Kidney tubule cell (primary cell): ENCODE results near the gene KIAA2012.

ENCODE experiments used
- DNase-seq: peaks from one replicate; pipeline ENCODE4 v3.0.0-alpha.2; 2018; ENCODE audit warnings: low spot score

Gene KIAA2012

DNA sequence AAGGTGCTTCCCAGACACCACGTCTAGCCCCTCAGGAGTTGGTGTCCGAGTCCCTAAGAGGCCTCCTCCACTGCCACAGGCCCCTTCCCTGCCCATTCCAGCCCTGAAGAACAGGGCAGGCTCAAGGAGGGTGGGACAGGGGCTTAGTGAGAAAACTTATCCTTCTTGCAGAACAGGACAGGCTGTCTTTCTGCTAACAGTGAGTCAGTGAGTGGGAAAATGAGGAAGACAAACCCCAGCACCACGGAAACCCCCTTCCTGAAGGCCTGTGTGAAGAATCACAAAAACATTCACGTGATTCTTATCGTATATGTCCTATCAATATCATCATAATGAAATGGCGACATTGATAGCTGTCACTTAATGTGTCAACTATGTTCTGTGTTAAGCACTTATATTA lies 29.6 kb upstream of the KIAA2012 start:
- peak; percentile 19 for DNase-seq

- DNase-seq = no peak
Observed at GRCh38 chr2:202044777-202045176, 28.3 kb upstream of the KIAA2012 start.

DNA sequence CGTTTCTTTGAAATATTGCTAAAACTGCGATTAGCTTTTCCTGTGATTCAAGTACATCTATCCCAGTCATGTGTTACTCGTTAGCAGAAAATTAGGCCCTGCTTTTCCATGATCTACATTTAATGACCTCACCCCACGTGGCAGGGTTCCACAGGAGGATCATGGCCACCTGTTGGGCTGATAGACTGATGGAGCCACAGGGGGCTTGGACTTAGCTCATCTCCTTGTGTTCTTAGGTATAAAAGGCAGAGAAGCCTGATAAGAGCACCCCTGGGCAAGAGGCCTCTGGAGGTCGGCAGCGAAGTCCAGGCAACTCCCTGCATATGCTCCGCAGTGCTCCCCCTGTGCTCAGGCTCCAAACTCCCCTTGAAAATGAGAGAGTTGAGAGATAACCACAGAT lies 26.5 kb upstream of the KIAA2012 start:
- no peak for DNase-seq

- no peak for DNase-seq
Observed at GRCh38 chr2:202049092-202049728, 23.8 kb upstream of the KIAA2012 start.

DNA sequence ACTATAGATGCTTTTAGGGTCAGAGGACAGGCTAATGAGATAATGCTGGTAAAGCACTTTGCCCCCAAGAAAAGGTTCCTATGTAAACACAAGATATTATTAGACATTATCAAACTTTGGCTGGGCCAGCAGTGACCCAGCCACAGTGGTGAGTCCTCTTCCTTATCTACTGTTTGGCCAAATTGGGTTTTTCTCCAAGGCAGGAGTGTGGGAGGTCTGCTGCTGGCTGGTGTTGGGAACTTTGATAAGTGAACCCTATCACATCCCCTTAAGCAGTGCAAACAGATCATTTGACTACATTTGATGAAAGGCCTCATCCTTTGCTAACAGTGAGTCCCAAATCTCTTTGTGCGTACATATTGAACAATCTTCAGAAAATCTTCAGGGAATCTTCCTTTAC lies 23.2 kb upstream of the KIAA2012 start:
- no peak for DNase-seq

GRCh38 chr2:202050652-202051051 lies 22.4 kb upstream of the KIAA2012 start:
- DNase-seq = no peak

- DNase-seq = no peak
Observed at GRCh38 chr2:202051499-202052161, 21.4 kb upstream of the KIAA2012 start.

DNA sequence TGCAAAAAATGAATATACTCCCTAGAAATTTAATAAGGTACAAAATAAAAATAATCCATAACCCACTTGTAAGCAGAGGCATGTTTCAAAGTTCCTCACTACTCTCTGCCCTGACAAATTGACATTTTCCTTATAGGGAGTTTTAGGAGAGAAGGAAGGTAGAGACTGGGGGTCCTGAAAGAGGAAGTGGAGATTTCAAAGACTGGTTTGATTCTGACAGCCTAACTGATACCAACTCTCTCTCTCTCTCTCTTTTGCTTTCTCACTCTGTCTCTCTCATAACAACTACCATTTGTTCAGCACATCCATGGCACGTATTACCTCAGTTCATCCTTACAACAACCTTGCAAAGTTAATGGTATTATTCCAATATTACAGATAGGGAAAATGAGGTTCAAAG lies 20.8 kb upstream of the KIAA2012 start:
- no peak for DNase-seq

GRCh38 chr2:202054679-202055078 lies 18.4 kb upstream of the KIAA2012 start:
- DNase-seq = no peak

GRCh38 chr2:202056611-202057010 lies 16.4 kb upstream of the KIAA2012 start:
- peak; percentile 19 for DNase-seq

DNA sequence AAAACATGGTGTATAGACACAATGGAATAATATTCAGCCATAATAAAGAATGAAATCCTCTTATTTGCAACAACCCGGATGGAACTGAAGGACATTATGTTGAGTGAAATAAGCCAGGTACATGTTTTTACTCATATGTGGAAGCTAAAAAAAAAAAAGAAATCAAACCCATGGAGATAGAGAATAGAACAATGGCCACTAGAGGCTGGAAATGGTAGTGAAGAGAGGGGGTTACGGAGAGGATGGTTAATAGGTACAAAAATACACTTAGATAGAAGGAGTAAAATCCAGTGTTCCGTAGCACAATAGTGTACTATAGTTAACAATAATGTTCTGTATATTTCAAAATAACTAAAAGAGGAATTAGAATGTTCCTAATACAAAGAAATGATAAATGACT lies 12.8 kb upstream of the KIAA2012 start:
- no peak for DNase-seq

DNA sequence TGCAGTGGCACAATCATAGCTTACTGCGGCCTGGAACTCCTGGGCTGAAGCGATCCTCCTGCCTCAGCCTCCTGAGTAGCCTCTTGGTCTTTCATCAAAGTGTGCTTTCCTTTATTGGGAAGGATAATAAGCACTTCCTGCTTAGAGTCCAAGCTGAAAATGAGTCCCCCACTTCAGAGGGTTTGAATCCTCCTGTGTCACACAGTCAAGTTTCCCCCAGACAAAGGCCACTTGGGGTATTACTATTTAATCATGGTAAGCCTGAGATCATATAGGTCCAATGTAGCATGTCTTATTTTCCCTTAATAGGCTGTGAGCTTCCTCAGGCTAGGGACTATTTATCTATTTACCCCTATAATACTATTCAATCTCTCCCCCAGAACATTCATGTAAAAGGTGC lies 11.4 kb upstream of the KIAA2012 start:
- no peak for DNase-seq

- DNase-seq = peak; percentile 66
Observed at GRCh38 chr2:202064171-202064880, 8.7 kb upstream of the KIAA2012 start.

DNA sequence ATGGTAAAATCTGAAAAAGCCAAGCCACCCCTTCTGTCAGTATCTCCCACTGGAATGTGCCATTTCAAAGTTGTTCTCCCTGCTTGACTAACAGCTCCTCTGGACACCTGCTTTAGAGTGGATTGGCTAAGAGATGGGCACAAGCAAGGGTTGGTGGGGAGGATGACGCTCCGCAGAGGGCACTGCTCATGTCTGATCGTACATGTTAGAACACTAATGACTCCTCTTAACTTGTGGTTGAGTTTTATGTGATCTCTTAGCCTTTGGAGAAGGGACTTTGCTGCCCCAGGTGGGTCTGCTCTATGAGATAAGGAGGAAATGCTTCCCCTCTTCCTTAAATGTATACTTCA lies 8.2 kb upstream of the KIAA2012 start:
- no peak for DNase-seq

DNA sequence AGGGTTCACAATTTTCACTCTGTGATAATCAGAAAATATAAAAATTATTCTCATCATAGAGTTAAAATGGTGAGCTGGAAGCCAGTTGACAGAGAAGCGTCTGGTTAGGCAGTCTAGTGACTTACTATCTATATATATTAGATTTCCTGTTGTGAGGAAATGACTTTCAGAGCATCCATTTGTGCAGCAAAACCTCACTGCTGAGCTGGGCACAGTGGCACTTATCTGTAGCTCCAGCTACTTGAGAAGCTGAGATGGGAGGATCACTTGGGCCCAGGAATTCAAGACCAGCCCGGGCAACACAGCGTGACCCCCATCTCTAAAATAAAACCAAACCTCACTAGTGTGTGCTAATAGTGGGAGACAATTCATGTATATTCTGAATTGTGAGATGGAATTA lies 7.2 kb upstream of the KIAA2012 start:
- no peak for DNase-seq

GRCh38 chr2:202066875-202067274 lies 6.2 kb upstream of the KIAA2012 start:
- no peak for DNase-seq

DNA sequence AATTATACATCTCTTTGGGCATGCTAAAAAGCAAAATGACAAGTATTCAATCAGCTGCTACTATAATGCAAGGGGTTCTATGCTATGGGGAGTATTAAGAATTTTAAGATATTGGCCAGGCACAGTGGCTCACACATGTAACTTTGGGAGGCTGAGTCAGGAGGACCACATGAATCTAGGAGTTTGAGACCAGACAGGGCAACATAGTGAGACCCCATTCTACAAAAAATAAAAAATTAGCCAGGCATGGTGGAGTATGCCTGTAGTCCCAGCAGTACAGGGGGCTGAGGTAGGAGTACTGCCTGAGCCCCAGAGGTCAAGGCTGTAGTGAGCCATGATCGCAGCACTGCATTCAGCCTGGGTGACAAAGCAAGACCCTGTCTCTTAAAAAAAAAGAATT lies 5.5 kb upstream of the KIAA2012 start:
- no peak for DNase-seq

- DNase-seq = no peak
Observed at GRCh38 chr2:202069170-202070067, 3.6 kb upstream of the KIAA2012 start.

GRCh38 chr2:202071107-202071506 lies 1.9 kb upstream of the KIAA2012 start:
- no peak for DNase-seq

GRCh38 chr2:202072226-202072625 lies 829 bp upstream of the KIAA2012 start:
- no peak for DNase-seq

- no peak for DNase-seq
Observed at GRCh38 chr2:202074324-202074723, 1.3 kb downstream of the KIAA2012 start.

- DNase-seq = no peak
Observed at GRCh38 chr2:202079310-202079709, 6.3 kb downstream of the KIAA2012 start.

DNA sequence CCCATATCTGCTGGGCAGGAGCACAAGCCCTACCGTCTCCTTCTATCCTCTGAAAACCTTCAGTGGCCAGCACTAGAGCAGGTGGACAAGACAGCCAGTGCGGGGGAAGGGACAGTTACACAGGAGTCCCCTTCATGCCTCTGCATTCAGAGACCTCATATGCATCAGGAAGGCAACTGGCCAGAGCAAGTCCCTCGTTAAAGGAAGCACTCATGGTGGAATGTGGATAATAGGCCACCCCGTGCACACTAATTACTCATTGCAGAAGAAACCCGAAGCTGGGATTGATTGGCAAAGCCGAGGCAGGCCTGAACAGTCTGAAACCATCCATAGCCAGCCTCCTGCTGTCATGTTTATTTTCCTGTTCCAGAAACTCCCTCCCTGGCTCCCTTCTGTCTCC lies 11.2 kb downstream of the KIAA2012 start:
- no peak for DNase-seq
